OCI-LY1 (cell line): ENCODE data around the gene NFKBIL1.

Source experiments
- H2AFZ ChIP-seq: fragments of 200-600 bp; sonication (generic), shearing (Covaris generic); 2 replicates; pipeline ENCODE4 v1.6.0; 2014; ENCODE audit warnings: antibody characterized with exemption, mild to moderate bottlenecking, low read length
- H3F3A ChIP-seq: fragments of 200-600 bp; sonication (generic), shearing (Covaris generic); 2 replicates; pipeline ENCODE4 v1.6.0; 2014; ENCODE audit warnings: mild to moderate bottlenecking, antibody characterized with exemption, low read length, moderate library complexity; ENCODE audit not compliant: insufficient read depth
- H3K27ac ChIP-seq: fragments of 200-600 bp; sonication (generic); 2 replicates; pipeline ENCODE4 v1.5.1; 2014; ENCODE audit warnings: low read length, mixed run types, mild to moderate bottlenecking, low read depth; ENCODE audit not compliant: poor library complexity, severe bottlenecking
- H3K27me3 ChIP-seq: fragments of 200-600 bp; sonication (generic); 2 replicates; pipeline ENCODE4 v1.6.0; 2014; ENCODE audit warnings: antibody characterized with exemption, mild to moderate bottlenecking, low read length, moderate library complexity; ENCODE audit not compliant: insufficient read depth
- H3K36me3 ChIP-seq: fragments of 200-600 bp; sonication (generic); 2 replicates; pipeline ENCODE4 v1.6.1; 2014; ENCODE audit warnings: mild to moderate bottlenecking, antibody characterized with exemption, low read length, moderate library complexity, mixed read lengths; ENCODE audit not compliant: insufficient read depth
- H3K4me1 ChIP-seq: fragments of 200-600 bp; sonication (generic); 2 replicates; pipeline ENCODE4 v1.5.1; 2014; ENCODE audit warnings: mild to moderate bottlenecking, low read length, moderate library complexity; ENCODE audit not compliant: insufficient read depth, severe bottlenecking
- H3K4me2 ChIP-seq: fragments of 200-600 bp; sonication (generic), shearing (Covaris generic); 2 replicates; pipeline ENCODE4 v1.6.1; 2014; ENCODE audit warnings: low read length
- H3K4me3 ChIP-seq: fragments of 200-600 bp; sonication (generic); 2 replicates; pipeline ENCODE4 v1.5.1; 2014; ENCODE audit warnings: low read length, low read depth, mild to moderate bottlenecking, mixed read lengths; ENCODE audit not compliant: poor library complexity, severe bottlenecking
- H3K79me2 ChIP-seq: fragments of 200-600 bp; shearing (Covaris generic); 2 replicates; pipeline ENCODE4 v1.6.1; 2016; ENCODE audit warnings: mixed run types, low read length, mixed read lengths; ENCODE audit not compliant: insufficient read depth
- H3K9ac ChIP-seq: fragments of 200-600 bp; sonication (generic), shearing (Covaris generic); 2 replicates; pipeline ENCODE4 v1.6.1; 2014; ENCODE audit warnings: mild to moderate bottlenecking, low read length, mixed read lengths
- H3K9me2 ChIP-seq: fragments of 200-600 bp; sonication (generic), shearing (Covaris generic); 2 replicates; pipeline ENCODE4 v1.6.1; 2014; ENCODE audit warnings: low read depth, mild to moderate bottlenecking, low read length, mixed read lengths
- H3K9me3 ChIP-seq: fragments of 200-600 bp; shearing (Covaris generic); 2 replicates; pipeline ENCODE4 v1.6.1; 2014; ENCODE audit warnings: low read length, mixed read lengths
- H4K20me1 ChIP-seq: fragments of 200-600 bp; sonication (generic), shearing (Covaris generic); 2 replicates; pipeline ENCODE4 v1.6.0; 2016; ENCODE audit warnings: mild to moderate bottlenecking, low read length; ENCODE audit not compliant: insufficient read depth
- EZH2 ChIP-seq: fragments of 200-600 bp; sonication (generic), shearing (Covaris generic); IDR thresholded peaks from 2 replicates; pipeline ENCODE4 v1.8.0; 2017; ENCODE audit warnings: borderline replicate concordance, mixed run types, mild to moderate bottlenecking, antibody characterized with exemption, low read length, moderate library complexity, mixed read lengths
- TF ChIP-seq, protein P1 (sequence below): fragments of 200-600 bp; sonication (generic), shearing (Covaris generic); IDR thresholded peaks from 2 replicates; pipeline ENCODE4 v1.5.1; 2017; ENCODE audit warnings: mild to moderate bottlenecking, antibody characterized with exemption, low read length, moderate library complexity, mixed read lengths

NFKBIL1 gene

DNA sequence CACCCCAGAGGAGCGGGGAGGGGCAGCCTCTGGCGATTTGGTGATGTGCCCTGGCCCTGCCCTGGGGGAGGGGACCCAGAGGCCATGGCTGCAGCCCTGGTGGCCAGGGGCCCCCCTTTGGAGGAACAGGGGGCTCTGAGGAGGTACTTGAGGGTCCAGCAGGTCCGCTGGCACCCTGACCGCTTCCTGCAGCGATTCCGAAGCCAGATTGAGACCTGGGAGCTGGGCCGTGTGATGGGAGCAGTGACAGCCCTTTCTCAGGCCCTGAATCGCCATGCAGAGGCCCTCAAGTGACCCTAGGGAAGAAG lies 10.9 kb downstream of the NFKBIL1 start:
- Histone ChIP-seq H3K9ac (peak overlapping the region; percentile 48), H3K4me3 (no peak overlapping the region), H2AFZ (no peak overlapping the region), H3K27ac (peak overlapping the region; percentile 94), H3K27me3 (no peaks in the 10 kb centered on the region), H3K4me1 (peaks cover 69% of the 10 kb centered on the region), H4K20me1 (no peaks in the 10 kb centered on the region), H3K9me2 (no peaks in the 10 kb centered on the region), H3K79me2 (no peaks in the 10 kb centered on the region), H3K36me3 (peaks cover 14% of the 10 kb centered on the region), H3F3A (peaks cover 16% of the 10 kb centered on the region; the same call in 1 of the 2 replicates), H3K9me3 (no peaks in the 10 kb centered on the region), H3K4me2 (peak overlapping the region; percentile 56)
- no peak for TF ChIP-seq EZH2
- TF ChIP-seq, protein P1, sequence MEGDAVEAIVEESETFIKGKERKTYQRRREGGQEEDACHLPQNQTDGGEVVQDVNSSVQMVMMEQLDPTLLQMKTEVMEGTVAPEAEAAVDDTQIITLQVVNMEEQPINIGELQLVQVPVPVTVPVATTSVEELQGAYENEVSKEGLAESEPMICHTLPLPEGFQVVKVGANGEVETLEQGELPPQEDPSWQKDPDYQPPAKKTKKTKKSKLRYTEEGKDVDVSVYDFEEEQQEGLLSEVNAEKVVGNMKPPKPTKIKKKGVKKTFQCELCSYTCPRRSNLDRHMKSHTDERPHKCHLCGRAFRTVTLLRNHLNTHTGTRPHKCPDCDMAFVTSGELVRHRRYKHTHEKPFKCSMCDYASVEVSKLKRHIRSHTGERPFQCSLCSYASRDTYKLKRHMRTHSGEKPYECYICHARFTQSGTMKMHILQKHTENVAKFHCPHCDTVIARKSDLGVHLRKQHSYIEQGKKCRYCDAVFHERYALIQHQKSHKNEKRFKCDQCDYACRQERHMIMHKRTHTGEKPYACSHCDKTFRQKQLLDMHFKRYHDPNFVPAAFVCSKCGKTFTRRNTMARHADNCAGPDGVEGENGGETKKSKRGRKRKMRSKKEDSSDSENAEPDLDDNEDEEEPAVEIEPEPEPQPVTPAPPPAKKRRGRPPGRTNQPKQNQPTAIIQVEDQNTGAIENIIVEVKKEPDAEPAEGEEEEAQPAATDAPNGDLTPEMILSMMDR, result no peak

DNA sequence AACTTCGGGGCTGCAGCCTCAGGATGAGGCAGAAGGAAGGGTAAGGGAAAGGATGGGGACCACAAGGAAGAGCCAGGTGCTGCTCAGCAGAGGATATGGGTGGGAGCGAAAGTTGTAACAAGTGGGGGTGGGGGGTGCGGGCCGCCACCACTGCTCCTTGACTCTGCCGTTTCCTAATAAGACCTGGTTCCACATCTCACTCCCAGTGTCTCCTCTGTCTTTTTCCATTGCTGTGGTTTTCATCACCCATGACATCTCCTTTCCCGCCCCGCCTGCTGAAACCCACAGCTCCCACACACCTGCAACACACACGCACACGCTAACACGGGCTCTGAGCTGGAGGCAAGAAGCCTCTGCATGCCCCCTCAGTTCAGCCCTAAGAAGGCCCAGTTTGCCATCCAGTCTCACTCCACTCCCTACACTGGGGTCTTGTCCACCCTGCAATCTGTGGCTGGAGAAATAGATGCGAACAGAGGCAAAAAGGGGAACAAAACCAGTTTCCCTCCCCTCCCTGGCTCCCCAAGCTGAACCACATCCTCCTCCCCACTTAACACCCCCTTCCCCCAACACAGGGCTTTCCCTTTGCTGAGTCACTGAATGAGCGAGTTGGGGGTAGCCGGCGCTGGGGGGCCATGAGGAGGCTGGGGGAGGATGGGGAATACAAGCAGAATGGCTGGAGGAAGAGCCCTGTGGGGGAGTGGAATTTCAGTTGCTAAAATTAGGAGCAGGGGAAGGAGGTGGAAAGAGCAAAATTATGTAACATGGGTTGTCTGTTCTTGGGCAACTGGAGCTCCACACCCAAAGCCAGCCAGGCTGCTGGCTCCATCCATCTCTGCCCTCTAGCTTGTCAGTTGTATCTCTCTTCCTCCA lies 11.5 kb downstream of the NFKBIL1 start:
- H3F3A ChIP-seq, result peaks cover 16% of the 10 kb centered on the region; the same call in 1 of the 2 replicates
- H2AFZ ChIP-seq, result no peak overlapping the region
- H3K9me2 ChIP-seq, result no peaks in the 10 kb centered on the region
- H3K79me2 ChIP-seq, result no peaks in the 10 kb centered on the region
- H3K9ac ChIP-seq, result peak overlapping the region; percentile 48
- no peak for TF ChIP-seq EZH2
- TF ChIP-seq, protein P1, result no peak
- no peaks in the 10 kb centered on the region for H3K9me3 ChIP-seq
- H3K36me3 ChIP-seq, result peaks cover 14% of the 10 kb centered on the region
- no peaks in the 10 kb centered on the region for H3K27me3 ChIP-seq
- peak overlapping the region; percentile 27 for H3K4me3 ChIP-seq
- peak overlapping the region; percentile 94 for H3K27ac ChIP-seq
- peaks cover 69% of the 10 kb centered on the region for H3K4me1 ChIP-seq
- H4K20me1 ChIP-seq, result no peaks in the 10 kb centered on the region
- peak overlapping the region; percentile 56 for H3K4me2 ChIP-seq

DNA sequence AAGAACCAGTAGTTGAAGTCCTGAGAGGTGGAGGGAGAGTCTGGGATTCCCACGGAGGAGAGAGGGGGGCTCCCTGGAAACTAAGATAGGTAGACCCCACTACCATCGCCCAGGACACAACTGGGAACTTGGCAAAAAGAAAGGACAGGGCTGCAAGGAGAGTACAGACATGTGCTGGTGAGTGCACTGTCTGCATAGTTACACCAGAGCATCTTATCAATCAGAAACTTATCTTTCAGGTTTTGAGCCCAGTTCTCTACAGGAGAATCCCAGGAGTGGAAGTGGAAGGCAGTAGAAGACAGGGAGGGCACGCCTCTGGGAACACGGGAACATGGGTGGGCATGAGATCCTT lies 12.2 kb downstream of the NFKBIL1 start:
- H3K9me3 ChIP-seq, result no peaks in the 10 kb centered on the region
- no peaks in the 10 kb centered on the region for H3K9me2 ChIP-seq
- H2AFZ ChIP-seq, result no peak overlapping the region
- peaks cover 16% of the 10 kb centered on the region; the same call in 1 of the 2 replicates for H3F3A ChIP-seq
- peak overlapping the region; percentile 56 for H3K4me2 ChIP-seq
- peaks cover 14% of the 10 kb centered on the region for H3K36me3 ChIP-seq
- H3K9ac ChIP-seq, result peak overlapping the region; percentile 48
- H3K27ac ChIP-seq, result peak overlapping the region; percentile 94
- no peaks in the 10 kb centered on the region for H3K79me2 ChIP-seq
- H3K4me1 ChIP-seq, result peaks cover 62% of the 10 kb centered on the region
- TF ChIP-seq EZH2, result no peak
- TF ChIP-seq, protein P1, result no peak
- H3K4me3 ChIP-seq, result peak overlapping the region; percentile 27
- no peaks in the 10 kb centered on the region for H3K27me3 ChIP-seq
- no peaks in the 10 kb centered on the region for H4K20me1 ChIP-seq
